PFSK-1 (cell line): ENCODE results near the gene SLC4A7.

Experiments used
- FOXP2 ChIP-seq: optimal IDR thresholded peaks from 2 replicates; pipeline ENCODE3; 2011; ENCODE audit warnings: borderline replicate concordance, control low read depth, inconsistent platforms; ENCODE audit not compliant: insufficient read depth; ENCODE audit errors: extremely low read length, extremely low read depth
- POLR2AphosphoS5 ChIP-seq: IDR thresholded peaks from 2 replicates; pipeline ENCODE4 v1.6.1; 2012; ENCODE audit warnings: low read depth, mild to moderate bottlenecking, control low read depth, low read length, moderate library complexity
- SIN3A ChIP-seq: IDR thresholded peaks from 2 replicates; pipeline ENCODE4 v1.6.1; 2012; ENCODE audit warnings: mild to moderate bottlenecking, low read length, moderate library complexity, borderline replicate concordance; ENCODE audit not compliant: insufficient read depth
- TAF1 ChIP-seq: IDR thresholded peaks from 2 replicates; pipeline ENCODE4 v1.6.1; 2012; ENCODE audit warnings: low read length, control low read depth, borderline replicate concordance; ENCODE audit not compliant: insufficient read depth
- TF ChIP-seq, protein P1 (sequence below), 2 experiments: IDR thresholded peaks; 2 replicates each; pipeline versions ENCODE4 v1.6.1 to v1.8.0; 2011 to 2012; ENCODE audit warnings: low read depth in 2 of 2, low read length in 2 of 2, control low read depth in 1 of 2, inconsistent platforms in 1 of 2, mild to moderate bottlenecking in 1 of 2, moderate library complexity in 1 of 2; ENCODE audit not compliant: insufficient read depth in 1 of 2

The SLC4A7 gene

DNA sequence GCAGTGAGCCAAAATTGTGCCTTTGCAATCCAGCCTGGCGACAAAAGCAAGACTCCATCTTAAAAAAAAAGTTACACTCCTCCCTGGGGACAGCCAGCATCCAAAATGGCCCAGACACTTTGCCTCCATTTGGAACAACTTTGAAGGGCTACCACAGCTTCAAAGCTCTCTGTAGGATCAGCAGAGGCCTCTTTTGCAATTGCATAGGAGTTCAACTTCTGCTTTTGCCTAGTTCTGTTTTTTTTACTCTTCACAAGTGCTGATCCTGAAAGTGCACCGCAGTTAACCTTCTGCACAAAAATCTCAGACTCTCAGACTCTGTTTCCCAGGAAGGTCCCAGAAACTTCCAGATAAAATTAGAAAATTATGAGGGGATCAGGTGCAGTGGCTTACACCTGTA lies 25.2 kb upstream of the SLC4A7 start:
- TF ChIP-seq SIN3A: no peak
- TF ChIP-seq POLR2AphosphoS5: no peak
- TF ChIP-seq TAF1: no peak
- TF ChIP-seq, protein P1, sequence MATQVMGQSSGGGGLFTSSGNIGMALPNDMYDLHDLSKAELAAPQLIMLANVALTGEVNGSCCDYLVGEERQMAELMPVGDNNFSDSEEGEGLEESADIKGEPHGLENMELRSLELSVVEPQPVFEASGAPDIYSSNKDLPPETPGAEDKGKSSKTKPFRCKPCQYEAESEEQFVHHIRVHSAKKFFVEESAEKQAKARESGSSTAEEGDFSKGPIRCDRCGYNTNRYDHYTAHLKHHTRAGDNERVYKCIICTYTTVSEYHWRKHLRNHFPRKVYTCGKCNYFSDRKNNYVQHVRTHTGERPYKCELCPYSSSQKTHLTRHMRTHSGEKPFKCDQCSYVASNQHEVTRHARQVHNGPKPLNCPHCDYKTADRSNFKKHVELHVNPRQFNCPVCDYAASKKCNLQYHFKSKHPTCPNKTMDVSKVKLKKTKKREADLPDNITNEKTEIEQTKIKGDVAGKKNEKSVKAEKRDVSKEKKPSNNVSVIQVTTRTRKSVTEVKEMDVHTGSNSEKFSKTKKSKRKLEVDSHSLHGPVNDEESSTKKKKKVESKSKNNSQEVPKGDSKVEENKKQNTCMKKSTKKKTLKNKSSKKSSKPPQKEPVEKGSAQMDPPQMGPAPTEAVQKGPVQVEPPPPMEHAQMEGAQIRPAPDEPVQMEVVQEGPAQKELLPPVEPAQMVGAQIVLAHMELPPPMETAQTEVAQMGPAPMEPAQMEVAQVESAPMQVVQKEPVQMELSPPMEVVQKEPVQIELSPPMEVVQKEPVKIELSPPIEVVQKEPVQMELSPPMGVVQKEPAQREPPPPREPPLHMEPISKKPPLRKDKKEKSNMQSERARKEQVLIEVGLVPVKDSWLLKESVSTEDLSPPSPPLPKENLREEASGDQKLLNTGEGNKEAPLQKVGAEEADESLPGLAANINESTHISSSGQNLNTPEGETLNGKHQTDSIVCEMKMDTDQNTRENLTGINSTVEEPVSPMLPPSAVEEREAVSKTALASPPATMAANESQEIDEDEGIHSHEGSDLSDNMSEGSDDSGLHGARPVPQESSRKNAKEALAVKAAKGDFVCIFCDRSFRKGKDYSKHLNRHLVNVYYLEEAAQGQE (IDR thresholded peaks at IDR 0.05; ENCODE audit: insufficient read depth in 1 of 2, low read depth in 2 of 2, low read length in 2 of 2): no peak
- no peak for TF ChIP-seq FOXP2

DNA sequence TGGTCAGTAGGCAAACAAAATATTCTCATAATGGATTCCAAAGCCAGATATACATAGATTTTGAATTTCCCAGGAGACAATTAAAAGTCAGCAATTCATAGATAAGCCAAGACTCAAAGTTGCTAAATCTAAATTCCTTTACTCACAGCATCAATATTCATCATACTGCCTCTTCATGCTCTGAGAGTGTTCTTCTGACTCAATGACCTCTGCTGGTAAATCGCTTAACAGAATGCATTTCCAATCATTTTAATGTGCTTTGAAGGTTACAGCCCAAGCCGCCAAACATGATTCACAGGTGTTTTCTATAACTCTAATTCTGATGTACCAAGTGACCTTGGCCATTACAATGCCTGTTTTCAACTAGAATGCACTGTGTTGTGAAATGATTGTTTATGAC lies 24.2 kb upstream of the SLC4A7 start:
- TF ChIP-seq TAF1 (no peak), POLR2AphosphoS5 (no peak), FOXP2 (no peak), SIN3A (no peak)
- TF ChIP-seq, protein P1 (IDR thresholded peaks at IDR 0.05; ENCODE audit: insufficient read depth in 1 of 2, low read depth in 2 of 2, low read length in 2 of 2): no peak

DNA sequence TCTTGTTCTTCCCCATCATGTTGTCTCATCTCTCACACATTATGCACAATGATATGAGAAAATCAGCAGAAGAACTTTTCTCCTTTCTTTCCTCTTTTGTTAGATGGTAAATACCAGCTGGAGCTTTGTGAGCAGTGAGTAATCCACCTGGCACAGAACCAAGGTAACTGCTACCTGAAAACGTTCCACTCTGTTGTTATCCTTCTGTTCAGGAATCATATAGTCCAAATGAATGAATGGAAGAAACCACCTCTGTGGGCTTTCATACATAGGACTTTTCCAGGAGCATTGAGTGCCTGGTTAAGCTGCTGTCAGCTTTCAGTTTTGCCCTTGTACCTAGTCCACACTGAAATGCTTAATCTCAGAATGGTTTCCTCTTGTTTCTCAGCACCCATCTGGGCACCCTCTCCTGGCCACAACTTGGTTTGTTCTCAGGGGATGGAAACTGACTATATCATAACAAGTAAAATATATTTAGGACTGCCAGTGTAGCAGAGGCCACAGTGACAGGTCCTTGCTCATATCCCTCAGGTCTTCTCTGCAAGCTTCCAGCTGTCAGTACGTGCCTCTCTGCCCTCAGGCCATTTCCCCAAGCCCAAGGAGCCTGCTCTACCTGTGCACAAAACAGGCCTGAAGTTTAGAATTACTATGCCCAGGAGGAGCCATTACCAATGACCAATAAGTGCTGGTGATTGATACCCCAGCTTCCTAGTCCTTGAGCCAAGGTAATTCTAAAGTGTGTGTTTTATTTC lies 23.5 kb upstream of the SLC4A7 start:
- TF ChIP-seq, protein P1 (IDR thresholded peaks at IDR 0.05; ENCODE audit: insufficient read depth in 1 of 2, low read depth in 2 of 2, low read length in 2 of 2): no peak
- TF ChIP-seq TAF1 (no peak), POLR2AphosphoS5 (no peak), FOXP2 (no peak), SIN3A (no peak)

DNA sequence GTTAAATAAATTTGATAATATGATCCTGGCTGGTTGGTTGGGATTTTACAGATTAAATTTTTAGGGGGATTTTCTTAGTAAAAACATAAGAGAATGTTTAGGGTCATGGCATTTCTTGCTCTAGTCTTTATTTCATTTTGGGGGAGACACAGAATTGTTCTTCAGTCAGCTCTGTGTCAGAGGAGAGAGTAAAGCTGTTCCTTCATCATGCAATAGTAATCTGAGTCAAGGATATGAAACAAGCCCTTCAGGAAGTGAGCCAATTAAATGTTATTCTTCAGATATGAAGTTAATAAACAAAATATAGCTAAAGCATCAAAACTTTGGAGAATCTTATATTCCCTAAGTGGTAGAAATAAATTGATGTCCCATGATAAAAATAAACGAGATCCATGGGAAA lies 22.9 kb upstream of the SLC4A7 start:
- TF ChIP-seq FOXP2 (no peak), SIN3A (no peak), POLR2AphosphoS5 (no peak), TAF1 (no peak)
- TF ChIP-seq, protein P1 (IDR thresholded peaks at IDR 0.05; ENCODE audit: insufficient read depth in 1 of 2, low read depth in 2 of 2, low read length in 2 of 2): no peak
